GM18520 (cell line): ENCODE data around the gene WDR64.
"Not testable (repeated sequence)": the region's sequence is repeated elsewhere in the genome, so short reads cannot be mapped to it uniquely, and the experiment has no call there.

Experiments
- ATAC-seq: cut with Tn5 transposase; IDR thresholded peaks from one replicate; pipeline ENCODE4 v1.9.1; 2021; ENCODE audit not compliant: unreplicated experiment

WDR64 gene

GRCh38 chr1:241698177-241698576 lies 46.1 kb downstream of the WDR64 start:
- no peak for ATAC-seq

DNA sequence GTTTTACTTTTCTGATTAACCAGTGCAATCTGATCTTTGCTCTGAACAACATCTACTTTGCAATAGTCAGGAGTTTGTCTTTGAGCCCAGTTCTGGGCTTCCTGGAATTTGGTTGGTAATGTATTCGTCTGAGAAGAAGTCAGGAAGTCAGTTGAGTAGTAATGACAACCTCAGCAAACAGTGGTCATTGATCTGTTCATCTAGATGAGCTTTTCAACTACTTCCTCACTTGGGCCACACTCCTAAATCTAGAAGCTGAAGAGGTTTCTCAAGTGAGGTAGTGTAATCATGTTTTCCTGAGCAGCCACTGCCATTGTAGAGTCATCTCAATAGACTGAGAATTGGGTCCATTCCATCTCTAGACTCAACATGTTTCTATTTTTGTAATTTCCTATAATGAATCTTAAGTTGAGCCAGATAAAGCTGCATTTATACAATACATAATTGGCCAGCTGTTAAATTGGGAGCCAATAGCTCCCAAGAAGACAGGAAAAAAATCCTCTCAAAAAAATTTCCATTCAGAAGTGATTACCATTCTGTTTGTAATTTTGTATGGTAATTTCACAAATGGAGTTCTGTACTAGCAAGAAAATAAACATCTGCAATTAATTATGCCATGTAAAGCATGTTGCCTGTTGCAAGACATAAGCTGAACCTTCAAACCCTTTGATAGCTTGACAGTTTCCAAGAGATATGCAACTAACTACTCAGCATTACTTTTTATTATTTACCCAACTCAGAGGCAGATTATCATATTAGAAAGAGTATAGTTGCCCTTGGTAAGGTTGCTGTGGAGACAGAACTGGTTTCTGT lies 49.6 kb downstream of the WDR64 start:
- no peak for ATAC-seq

- ATAC-seq, result no peak
Measured at GRCh38 chr1:241702442-241703373, 50.6 kb downstream of the WDR64 start.

GRCh38 chr1:241703739-241704138 lies 51.7 kb downstream of the WDR64 start:
- not testable (repeated sequence) for ATAC-seq

GRCh38 chr1:241706257-241706656 lies 54.2 kb downstream of the WDR64 start:
- no peak for ATAC-seq

GRCh38 chr1:241706967-241707366 lies 54.9 kb downstream of the WDR64 start:
- no peak for ATAC-seq

- no peak for ATAC-seq
Measured at GRCh38 chr1:241707442-241707841, 55.4 kb downstream of the WDR64 start.

GRCh38 chr1:241711326-241711725 lies 59.2 kb downstream of the WDR64 start:
- ATAC-seq, result no peak

DNA sequence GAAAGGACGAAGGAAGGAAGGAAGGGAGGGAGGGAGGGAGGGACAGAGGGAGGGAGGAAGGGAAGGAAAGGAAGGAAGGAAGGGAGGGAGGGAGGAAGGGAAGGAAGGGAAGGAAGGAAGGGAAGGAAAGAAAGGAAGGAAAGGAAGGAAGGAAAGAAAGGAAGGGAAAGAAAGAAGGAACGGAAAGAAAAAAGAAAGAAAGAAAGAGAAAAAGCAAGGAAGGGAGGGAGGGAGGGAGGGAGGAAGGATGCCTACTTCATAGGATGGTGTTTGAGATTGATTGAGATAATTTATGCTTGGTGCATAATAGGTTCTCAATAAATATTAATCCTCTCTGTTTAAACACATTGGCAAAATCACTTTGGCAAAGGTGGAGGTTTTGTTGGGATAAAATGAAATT lies 61.2 kb downstream of the WDR64 start:
- ATAC-seq, result no peak

DNA sequence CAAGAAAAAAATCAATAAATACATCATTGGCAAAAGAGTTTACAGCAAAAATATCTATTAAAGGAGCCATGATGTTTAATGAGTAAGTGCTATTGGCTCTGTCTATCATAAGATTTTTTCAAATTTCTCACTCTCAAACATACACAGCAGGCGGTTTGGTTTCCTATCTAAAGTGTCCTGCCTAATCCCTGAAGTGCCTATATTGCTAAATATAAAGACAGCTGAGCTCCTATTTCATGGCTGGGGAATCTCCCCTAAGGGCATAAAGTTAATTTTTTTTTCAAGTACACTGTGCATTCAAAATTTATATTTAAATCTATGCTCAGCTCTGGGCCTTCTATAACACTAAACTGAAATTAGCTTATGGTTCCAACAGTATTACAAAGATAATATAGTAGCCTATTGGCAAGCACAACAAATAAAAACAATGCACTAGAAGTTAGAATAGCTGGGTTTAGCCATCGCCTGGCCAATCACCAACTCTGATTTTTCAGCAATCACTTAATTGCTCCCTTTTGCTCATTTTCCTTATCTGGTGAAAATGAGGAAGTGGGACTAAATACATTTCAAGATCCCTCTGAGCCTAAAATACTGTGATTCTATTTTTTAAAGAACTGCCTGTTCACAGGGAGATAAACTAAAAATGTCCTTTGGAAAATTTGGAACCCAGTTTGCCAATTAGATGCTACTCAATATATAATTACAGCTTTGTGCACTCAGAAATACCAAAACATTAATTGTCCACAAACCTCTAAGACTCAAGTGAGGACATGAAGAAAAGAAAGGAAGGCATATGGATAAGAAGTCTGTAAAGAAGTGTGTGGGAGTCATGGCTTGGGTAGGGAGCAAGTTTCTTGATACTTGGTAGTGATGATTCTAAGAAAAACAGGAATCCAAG lies 62.5 kb downstream of the WDR64 start:
- ATAC-seq, result no peak

GRCh38 chr1:241715435-241715834 lies 63.4 kb downstream of the WDR64 start:
- no peak for ATAC-seq

DNA sequence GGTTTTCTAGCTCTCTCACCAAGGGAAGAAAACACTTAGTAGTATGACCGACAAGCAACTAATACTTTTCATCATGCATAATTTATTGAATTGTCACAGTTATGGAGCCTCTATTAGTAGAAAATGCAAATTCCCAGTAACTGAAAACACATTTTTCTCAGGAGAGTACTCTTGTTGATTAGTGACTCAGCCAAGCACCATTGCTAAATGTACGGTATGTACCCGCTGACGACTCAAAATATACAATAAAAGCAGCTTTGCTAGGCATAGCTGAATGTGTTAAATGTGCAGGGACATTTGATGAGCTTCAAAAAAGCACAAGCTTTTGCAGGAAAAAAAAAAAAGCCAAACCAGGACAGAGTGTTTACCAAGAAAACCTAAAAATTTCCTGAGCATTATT lies 63.9 kb downstream of the WDR64 start:
- no peak for ATAC-seq

DNA sequence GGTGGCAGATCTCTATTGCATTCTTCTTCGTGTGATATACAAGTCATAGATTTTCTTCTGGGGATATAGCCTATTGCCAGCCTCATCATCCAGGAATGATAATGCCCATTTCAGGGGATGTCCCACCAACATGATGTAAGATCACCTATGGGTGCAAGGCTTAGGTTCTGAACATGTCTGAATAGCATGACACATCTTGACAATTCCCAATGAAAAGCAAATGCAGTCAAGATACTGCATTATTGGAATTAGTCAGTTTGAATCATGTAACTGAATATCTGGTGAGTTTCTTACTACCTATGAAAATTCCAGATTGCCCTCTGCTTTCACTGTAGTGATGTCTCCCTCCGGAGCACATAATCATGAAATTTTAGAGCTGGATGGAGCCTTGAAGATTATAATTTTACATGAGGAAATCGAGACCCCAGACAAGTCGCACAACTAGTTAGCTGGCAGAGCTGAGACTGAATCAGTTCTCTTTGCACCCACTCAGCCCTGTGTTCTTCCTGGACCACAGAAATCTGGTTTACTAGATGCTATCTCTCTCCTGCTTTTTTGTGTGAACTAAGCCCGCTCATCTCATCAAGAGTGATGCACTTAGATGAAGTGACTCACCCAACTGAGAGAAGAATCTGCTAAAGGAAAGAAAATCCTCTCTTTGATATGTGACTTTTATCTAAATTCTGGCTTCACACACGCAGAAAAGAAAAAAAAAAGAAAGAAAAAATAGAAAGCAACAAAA lies 65.0 kb downstream of the WDR64 start:
- no peak for ATAC-seq

DNA sequence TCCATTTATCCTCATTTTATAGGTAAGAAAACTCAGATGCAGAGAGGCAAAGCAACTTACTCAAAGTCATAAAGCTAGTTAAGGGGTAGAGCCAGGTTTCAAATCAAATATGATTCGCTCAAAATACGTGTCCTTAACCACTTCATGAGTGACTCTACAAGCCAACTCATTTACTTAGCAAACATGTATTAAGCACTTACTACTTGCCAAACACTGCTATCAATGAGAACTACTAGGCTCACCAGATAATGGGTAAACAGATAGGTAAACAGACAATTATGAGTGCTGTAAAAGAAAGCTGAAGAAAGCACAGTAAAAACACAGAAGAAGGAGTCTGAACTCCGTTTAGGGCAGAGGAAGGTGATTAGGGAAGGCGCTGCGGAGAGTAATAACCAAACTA lies 65.9 kb downstream of the WDR64 start:
- no peak for ATAC-seq

- ATAC-seq, result no peak
Measured at GRCh38 chr1:241721011-241721410, 68.9 kb downstream of the WDR64 start.

- ATAC-seq, result no peak
Measured at GRCh38 chr1:241722947-241723346, 70.9 kb downstream of the WDR64 start.

DNA sequence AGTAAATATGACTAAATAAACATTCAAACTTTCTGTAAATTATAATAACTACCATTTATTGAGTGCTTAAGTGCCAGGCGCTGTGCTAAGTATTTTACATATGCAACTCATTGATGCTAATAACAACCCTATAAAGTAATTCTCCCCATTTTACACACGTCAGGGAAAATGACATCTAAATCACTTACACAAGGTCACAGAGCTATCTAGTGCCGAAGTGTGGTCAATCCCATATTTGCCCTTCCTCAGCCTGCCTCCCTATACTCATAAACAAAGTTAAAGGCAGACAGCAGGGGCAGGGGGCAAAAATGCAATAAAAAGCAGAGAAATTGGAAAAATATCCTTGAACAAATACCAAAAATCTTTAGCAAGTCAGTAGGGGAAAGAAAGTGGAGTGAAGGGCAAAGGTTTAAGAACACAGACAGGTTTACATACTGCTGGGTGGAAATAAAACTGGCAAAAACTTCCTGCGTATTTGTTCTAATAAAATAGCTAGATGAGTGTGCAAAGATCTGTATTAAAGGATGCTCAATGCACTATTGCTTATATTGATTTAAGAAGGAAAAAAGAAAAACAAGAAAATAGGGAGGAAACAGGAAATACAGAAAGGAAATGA lies 72.8 kb downstream of the WDR64 start:
- ATAC-seq, result no peak

GRCh38 chr1:241730031-241730430 lies 78.0 kb downstream of the WDR64 start:
- ATAC-seq, result no peak

DNA sequence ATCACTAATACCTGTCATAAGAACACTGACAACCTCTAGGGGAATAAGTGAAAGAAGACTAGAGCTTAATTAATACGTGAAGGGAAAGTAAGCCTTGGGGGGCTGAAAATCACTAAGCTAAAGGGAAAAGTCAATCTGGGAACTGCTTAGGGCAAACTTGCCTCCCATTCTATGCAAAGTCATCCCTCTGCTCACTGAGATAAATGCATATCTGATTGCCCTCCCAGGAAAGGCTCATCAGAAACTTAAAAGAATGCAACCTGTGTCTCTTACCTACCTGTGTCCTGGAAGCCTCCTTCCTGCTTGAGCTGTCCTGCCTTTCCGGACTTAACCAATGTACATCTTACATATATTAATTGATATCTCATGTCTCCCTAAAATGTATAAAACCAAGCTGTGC lies 81.8 kb downstream of the WDR64 start:
- ATAC-seq, result no peak

- no peak for ATAC-seq
Measured at GRCh38 chr1:241734533-241734932, 82.5 kb downstream of the WDR64 start.
